Uterus (tissue), 4 donors: ENCODE measurements around the gene ERVV-1. TPM values are rescaled to one million over a fixed set of nuclear protein-coding genes. Genes with fewer than 3 reads are reported as not detected.

Experiments used
- DNase-seq, 2 donors: peaks; one replicate each; pipeline ENCODE4 v3.0.0-alpha.2; 2019 to 2020
- H3K27ac ChIP-seq, 2 donors: fragments of 200-600 bp; sonication (generic); 1 replicate in 1 of 2; 2 replicates in 1 of 2; pipeline ENCODE4 v1.5.1; 2016 to 2018
- H3K27me3 ChIP-seq, 2 donors: fragments of 200-600 bp; sonication (generic); one replicate each; pipeline ENCODE4 v1.5.1; 2018 to 2019; ENCODE audit warnings: control low read depth in 1 of 2
- H3K36me3 ChIP-seq, 2 donors: fragments of 200-600 bp; sonication (generic); one replicate each; pipeline ENCODE4 v1.5.1; 2019; ENCODE audit warnings: control low read depth in 1 of 2
- H3K4me1 ChIP-seq, 2 donors: fragments of 200-600 bp; sonication (generic); one replicate each; pipeline ENCODE4 v1.5.1; 2018 to 2019; ENCODE audit warnings: control low read depth in 1 of 2
- H3K4me3 ChIP-seq, 2 donors: fragments of 200-600 bp; sonication (generic); 1 replicate in 1 of 2; 2 replicates in 1 of 2; pipeline ENCODE4 v1.5.1; 2018 to 2019; ENCODE audit warnings: mild to moderate bottlenecking in 1 of 2
- H3K9me3 ChIP-seq, 2 donors: fragments of 200-600 bp; sonication (generic); one replicate each; pipeline ENCODE4 v1.5.1; 2019; ENCODE audit warnings: control low read depth in 1 of 2
- CTCF ChIP-seq, 4 experiments: fragments of 200-600 bp in 2 of 4; fragments of 450-650 bp in 2 of 4; sonication (generic) in 2 of 4; IDR thresholded peaks; one replicate each; pipeline ENCODE4 v1.5.1; 2016 to 2019; ENCODE audit warnings: antibody characterized with exemption in 4 of 4, mild to moderate bottlenecking in 2 of 4, moderate library complexity in 1 of 4
- POLR2A ChIP-seq, 2 donors: fragments of 450-650 bp; IDR thresholded peaks; one replicate each; pipeline ENCODE4 v1.6.1; 2016; ENCODE audit warnings: antibody characterized with exemption in 2 of 2, mild to moderate bottlenecking in 1 of 2, moderate library complexity in 1 of 2
- intact Hi-C: fragments of 100-400 bp; cut with DNase I; formaldehyde crosslinking; loops from one replicate; pipeline ENCODE4 v1.15.1; 2023; ENCODE audit warnings: low total_unique reads
- total RNA-seq, 4 donors: library from RNA; depleted of rRNA in 3 of 4; stranded (reverse); fragments of >200 nt in 3 of 4; gene quantifications; one replicate each; pipeline versions ENCODE4 v1.1.0 to v1.2.4, GENCODE V29; 2014 to 2023
- donor health status: DM: yes; HTN: yes; CAD: no.

Gene ERVV-1
- total RNA-seq, 4 donors from 2014 or later, result not detected

GRCh38 chr19:52990759-52991418 is 22.8 kb upstream of the ERVV-1 start:
- no peak for DNase-seq
- H3K4me1 ChIP-seq, result no peaks in the 10 kb centered on the region
- H3K36me3 ChIP-seq, result peaks cover 0 to 2% of the 10 kb centered on the region in 2 donors
- H3K27ac ChIP-seq, result no peak overlapping the region
- H3K27me3 ChIP-seq, result no peaks in the 10 kb centered on the region
- no peaks in the 10 kb centered on the region for H3K9me3 ChIP-seq
- H3K4me3 ChIP-seq, result no peak overlapping the region
- TF ChIP-seq CTCF (IDR thresholded peaks at IDR 0.05) (no peak), POLR2A (IDR thresholded peaks at IDR 0.05) (no peak)
- intact Hi-C loops, result no loop called here

- intact Hi-C loops, result no loop called here
- TF ChIP-seq CTCF (IDR thresholded peaks at IDR 0.05) (no peak), POLR2A (IDR thresholded peaks at IDR 0.05) (no peak)
- no peak for DNase-seq
- Histone ChIP-seq H3K27me3 (no peaks in the 10 kb centered on the region), H3K4me1 (no peaks in the 10 kb centered on the region), H3K9me3 (no peaks in the 10 kb centered on the region), H3K27ac (peak overlapping the region in 1 of 2 donors; percentile 90), H3K36me3 (no peaks in the 10 kb centered on the region), H3K4me3 (no peak overlapping the region)
Measured at GRCh38 chr19:52991484-52991883, 22.2 kb upstream of the ERVV-1 start.

GRCh38 chr19:52992109-52993004 is 21.4 kb upstream of the ERVV-1 start:
- DNase-seq, result peak; percentile 34 to 40
- H3K27ac ChIP-seq, result peak overlapping the region; percentile 80 to 90
- H3K36me3 ChIP-seq, result no peaks in the 10 kb centered on the region
- no peaks in the 10 kb centered on the region for H3K4me1 ChIP-seq
- H3K9me3 ChIP-seq, result no peaks in the 10 kb centered on the region
- intact Hi-C loops, result no loop called here
- H3K27me3 ChIP-seq, result no peaks in the 10 kb centered on the region
- peak overlapping the region; percentile 50 to 62 for H3K4me3 ChIP-seq
- TF ChIP-seq POLR2A (IDR thresholded peaks at IDR 0.05) (no peak), CTCF (IDR thresholded peaks at IDR 0.05) (no peak)

- TF ChIP-seq POLR2A (IDR thresholded peaks at IDR 0.05) (peak in 1 of 2 donors; percentile 11), CTCF (IDR thresholded peaks at IDR 0.05) (peak; percentile 36 to 83 (median 65))
- no peaks in the 10 kb centered on the region for H3K9me3 ChIP-seq
- no peaks in the 10 kb centered on the region for H3K4me1 ChIP-seq
- intact Hi-C loops, result no loop called here
- peak overlapping the region; percentile 50 to 62 for H3K4me3 ChIP-seq
- peak; percentile 81 to 85 for DNase-seq
- no peaks in the 10 kb centered on the region for H3K36me3 ChIP-seq
- peak overlapping the region; percentile 80 to 90 for H3K27ac ChIP-seq
- no peaks in the 10 kb centered on the region for H3K27me3 ChIP-seq
Measured at GRCh38 chr19:52993342-52994178, 20.2 kb upstream of the ERVV-1 start.
